ENCODE results near the gene ALOX15B. TPM values are rescaled to one million over a fixed set of nuclear protein-coding genes. Genes with fewer than 3 reads are reported as not detected.

ALOX15B gene
- total and polyA plus RNA-seq, 10 of the 15 experiments (the other 5 are each of a cell fraction or from before 2014, with no cell fraction given) = 0.01 TPM; not detected in 9

DNA sequence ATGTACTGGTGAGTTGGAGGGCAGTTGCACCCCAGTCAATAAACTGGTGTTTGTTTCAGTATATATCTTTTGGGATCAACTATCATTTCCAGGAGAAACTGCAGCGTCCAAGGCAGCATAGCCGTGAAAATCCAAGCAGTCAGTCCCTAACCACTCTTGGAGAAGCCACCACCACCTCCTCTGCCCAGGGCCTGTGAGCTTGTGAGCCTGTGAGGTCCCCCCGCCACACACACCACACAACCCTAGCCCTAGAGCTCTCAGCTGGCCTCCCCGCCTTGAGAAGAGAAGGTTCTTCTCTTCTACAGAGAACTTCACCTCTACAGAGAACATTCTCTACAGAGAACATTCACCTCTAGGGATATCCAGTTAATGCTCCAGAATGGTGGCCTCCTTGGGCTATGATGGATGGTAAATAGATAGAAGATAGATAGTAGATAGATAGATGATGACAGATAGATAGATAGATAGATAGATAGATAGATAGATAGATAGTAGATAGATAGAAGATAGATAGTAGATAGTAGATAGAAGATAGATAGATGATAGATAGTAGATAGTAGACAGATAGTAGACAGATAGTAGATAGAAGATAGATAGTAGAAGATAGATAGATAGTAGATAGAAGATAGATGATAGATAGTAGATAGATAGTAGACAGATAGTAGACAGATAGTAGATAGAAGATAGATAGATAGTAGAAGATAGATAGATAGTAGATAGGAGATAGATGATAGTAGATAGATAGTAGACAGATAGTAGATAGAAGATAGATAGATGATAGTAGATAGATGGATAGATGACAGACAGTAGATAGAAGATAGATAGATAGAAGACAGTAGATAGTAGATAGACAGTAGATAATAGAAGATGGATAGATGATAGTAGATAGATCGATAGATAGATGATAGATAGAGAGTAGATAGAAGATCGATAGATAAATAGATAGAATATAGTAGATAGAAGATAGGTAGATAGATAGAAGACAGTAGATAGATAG is 13.7 kb downstream of the ALOX15B start:
- DNase-seq (ENCODE audit: low read depth, low spot score) (no peak), FAIRE-seq (no peak), ATAC-seq (no peak)
- H3K9ac ChIP-seq (ENCODE audit: control insufficient read depth, insufficient read depth, low read length) = no peak overlapping the region
- no peak overlapping the region for H3K4me3 ChIP-seq
- H3K9me3 ChIP-seq (replicated peaks; ENCODE audit: control insufficient read depth, insufficient read depth, low read length) = no peaks in the 10 kb centered on the region
- no peaks in the 10 kb centered on the region for H4K20me1 ChIP-seq (ENCODE audit: control insufficient read depth, insufficient read depth)
- ChIA-PET RAD21 (ENCODE audit: unreplicated experiment) (no interaction called here), POLR2A (no interaction called here), SMC1A (ENCODE audit: uncharacterized antibody, unreplicated experiment) (interaction anchor here (1.0 kb wide), 1 partner anchor 11 kb away, joined by 4 read pairs; no protein-coding TSS in a partner anchor), CTCF (interaction anchor here (0.6 to 1.6 kb wide), 3 partner anchors 11 to 63 kb away, joined by 3 to 7 read pairs (median 4); no protein-coding TSS in a partner anchor)
- no peak overlapping the region for H3K4me2 ChIP-seq (ENCODE audit: control insufficient read depth, insufficient read depth)
- H3K27ac ChIP-seq (ENCODE audit: control insufficient read depth, insufficient read depth) = no peak overlapping the region
- H3K27me3 ChIP-seq (replicated peaks in 1 of 2; ENCODE audit: control insufficient read depth in 2 of 2, insufficient read depth in 2 of 2, low read length in 1 of 2) = 0 out of 4 replicates have a peak, but pooled peaks cover 0 to 4% of the 10 kb centered on the region in 2 experiments
- intact Hi-C loops (cut with micrococcal nuclease; ENCODE audit: unreplicated experiment) (no loop called here), in situ Hi-C loops (cut with MboI) (no loop called here)
- no TSS peak for BruUV-seq (replicated peaks)
- H3K4me1 ChIP-seq (ENCODE audit: control insufficient read depth, insufficient read depth, low read length) = peaks cover 14% of the 10 kb centered on the region
- H3K36me3 ChIP-seq (ENCODE audit: control insufficient read depth in 2 of 2, insufficient read depth in 2 of 2, low read length in 1 of 2) = no peaks in the 10 kb centered on the region
- H2AFZ ChIP-seq (ENCODE audit: control insufficient read depth, low read depth, low read length) = no peak overlapping the region
- WGBS (ENCODE audit: insufficient coverage, insufficient replicate concordance, low lambda C conversion rate, missing lambda C conversion rate) = 28% methylated on average over 6 of the region's 6 CpGs
- no peaks in the 10 kb centered on the region for H3K79me2 ChIP-seq (ENCODE audit: control insufficient read depth, insufficient read depth, low read length)
- TF ChIP-seq NR2C2 (IDR thresholded peaks at IDR 0.05; ENCODE audit: borderline replicate concordance, control insufficient read depth, insufficient read length, low read depth) (no peak), RB1 (IDR thresholded peaks at IDR 0.05; ENCODE audit: borderline replicate concordance) (no peak), HDAC6 (IDR thresholded peaks at IDR 0.05; ENCODE audit: unreplicated experiment) (no peak), PAX5 (IDR thresholded peaks at IDR 0.05; ENCODE audit: borderline replicate concordance, low read depth, low read length) (no peak), WRNIP1 (IDR thresholded peaks at IDR 0.05; ENCODE audit: borderline replicate concordance, low read depth, low read length) (no peak), MXI1 (IDR thresholded peaks at IDR 0.05; ENCODE audit: low read depth, low read length) (no peak), KAT2A (conservative IDR thresholded peaks at IDR 0.05; ENCODE audit: control insufficient read depth, low read depth, low read length) (no peak), SPI1 (IDR thresholded peaks at IDR 0.05; ENCODE audit: borderline replicate concordance, insufficient read depth, low read depth, low read length) (no peak), FOXK2 (IDR thresholded peaks at IDR 0.05) (no peak), MTA2 (IDR thresholded peaks at IDR 0.05; ENCODE audit: low read depth) (no peak)
- TF ChIP-seq, protein P1, sequence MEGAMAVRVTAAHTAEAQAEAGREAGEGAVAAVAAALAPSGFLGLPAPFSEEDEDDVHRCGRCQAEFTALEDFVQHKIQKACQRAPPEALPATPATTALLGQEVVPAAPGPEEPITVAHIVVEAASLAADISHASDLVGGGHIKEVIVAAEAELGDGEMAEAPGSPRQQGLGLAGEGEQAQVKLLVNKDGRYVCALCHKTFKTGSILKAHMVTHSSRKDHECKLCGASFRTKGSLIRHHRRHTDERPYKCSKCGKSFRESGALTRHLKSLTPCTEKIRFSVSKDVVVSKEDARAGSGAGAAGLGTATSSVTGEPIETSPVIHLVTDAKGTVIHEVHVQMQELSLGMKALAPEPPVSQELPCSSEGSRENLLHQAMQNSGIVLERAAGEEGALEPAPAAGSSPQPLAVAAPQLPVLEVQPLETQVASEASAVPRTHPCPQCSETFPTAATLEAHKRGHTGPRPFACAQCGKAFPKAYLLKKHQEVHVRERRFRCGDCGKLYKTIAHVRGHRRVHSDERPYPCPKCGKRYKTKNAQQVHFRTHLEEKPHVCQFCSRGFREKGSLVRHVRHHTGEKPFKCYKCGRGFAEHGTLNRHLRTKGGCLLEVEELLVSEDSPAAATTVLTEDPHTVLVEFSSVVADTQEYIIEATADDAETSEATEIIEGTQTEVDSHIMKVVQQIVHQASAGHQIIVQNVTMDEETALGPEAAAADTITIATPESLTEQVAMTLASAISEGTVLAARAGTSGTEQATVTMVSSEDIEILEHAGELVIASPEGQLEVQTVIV (IDR thresholded peaks at IDR 0.05; ENCODE audit: borderline replicate concordance, partially characterized antibody) = no peak
- TF ChIP-seq, protein P2, sequence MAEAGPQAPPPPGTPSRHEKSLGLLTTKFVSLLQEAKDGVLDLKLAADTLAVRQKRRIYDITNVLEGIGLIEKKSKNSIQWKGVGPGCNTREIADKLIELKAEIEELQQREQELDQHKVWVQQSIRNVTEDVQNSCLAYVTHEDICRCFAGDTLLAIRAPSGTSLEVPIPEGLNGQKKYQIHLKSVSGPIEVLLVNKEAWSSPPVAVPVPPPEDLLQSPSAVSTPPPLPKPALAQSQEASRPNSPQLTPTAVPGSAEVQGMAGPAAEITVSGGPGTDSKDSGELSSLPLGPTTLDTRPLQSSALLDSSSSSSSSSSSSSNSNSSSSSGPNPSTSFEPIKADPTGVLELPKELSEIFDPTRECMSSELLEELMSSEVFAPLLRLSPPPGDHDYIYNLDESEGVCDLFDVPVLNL (IDR thresholded peaks at IDR 0.05; ENCODE audit: low read depth, low read length) = no peak
- TF ChIP-seq, protein P3, sequence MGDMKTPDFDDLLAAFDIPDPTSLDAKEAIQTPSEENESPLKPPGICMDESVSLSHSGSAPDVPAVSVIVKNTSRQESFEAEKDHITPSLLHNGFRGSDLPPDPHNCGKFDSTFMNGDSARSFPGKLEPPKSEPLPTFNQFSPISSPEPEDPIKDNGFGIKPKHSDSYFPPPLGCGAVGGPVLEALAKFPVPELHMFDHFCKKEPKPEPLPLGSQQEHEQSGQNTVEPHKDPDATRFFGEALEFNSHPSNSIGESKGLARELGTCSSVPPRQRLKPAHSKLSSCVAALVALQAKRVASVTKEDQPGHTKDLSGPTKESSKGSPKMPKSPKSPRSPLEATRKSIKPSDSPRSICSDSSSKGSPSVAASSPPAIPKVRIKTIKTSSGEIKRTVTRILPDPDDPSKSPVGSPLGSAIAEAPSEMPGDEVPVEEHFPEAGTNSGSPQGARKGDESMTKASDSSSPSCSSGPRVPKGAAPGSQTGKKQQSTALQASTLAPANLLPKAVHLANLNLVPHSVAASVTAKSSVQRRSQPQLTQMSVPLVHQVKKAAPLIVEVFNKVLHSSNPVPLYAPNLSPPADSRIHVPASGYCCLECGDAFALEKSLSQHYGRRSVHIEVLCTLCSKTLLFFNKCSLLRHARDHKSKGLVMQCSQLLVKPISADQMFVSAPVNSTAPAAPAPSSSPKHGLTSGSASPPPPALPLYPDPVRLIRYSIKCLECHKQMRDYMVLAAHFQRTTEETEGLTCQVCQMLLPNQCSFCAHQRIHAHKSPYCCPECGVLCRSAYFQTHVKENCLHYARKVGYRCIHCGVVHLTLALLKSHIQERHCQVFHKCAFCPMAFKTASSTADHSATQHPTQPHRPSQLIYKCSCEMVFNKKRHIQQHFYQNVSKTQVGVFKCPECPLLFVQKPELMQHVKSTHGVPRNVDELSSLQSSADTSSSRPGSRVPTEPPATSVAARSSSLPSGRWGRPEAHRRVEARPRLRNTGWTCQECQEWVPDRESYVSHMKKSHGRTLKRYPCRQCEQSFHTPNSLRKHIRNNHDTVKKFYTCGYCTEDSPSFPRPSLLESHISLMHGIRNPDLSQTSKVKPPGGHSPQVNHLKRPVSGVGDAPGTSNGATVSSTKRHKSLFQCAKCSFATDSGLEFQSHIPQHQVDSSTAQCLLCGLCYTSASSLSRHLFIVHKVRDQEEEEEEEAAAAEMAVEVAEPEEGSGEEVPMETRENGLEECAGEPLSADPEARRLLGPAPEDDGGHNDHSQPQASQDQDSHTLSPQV (IDR thresholded peaks at IDR 0.05) = no peak
